ENCODE results near the gene KIAA1671.

GRCh38 chr22:25200967-25201366 lies 248.5 kb downstream of the KIAA1671 start:
- TF ChIP-seq SUZ12 (IDR thresholded peaks at IDR 0.05; ENCODE audit: extremely low read depth, insufficient read depth, insufficient read length) (no peak), YY1 (IDR thresholded peaks at IDR 0.05; ENCODE audit: insufficient read depth, insufficient read length) (no peak), ZNF274 (IDR thresholded peaks at IDR 0.05; ENCODE audit: low read depth, low read length) (no peak)
